Urinary bladder (tissue), 4 donors: Measurements from ENCODE around the gene CHSY1. TPM values are rescaled to one million over a fixed set of nuclear protein-coding genes. Genes with fewer than 3 reads are reported as not detected.

Source experiments
- DNase-seq: peaks from one replicate; pipeline ENCODE4 v3.0.0-alpha.2; 2015; ENCODE audit errors: extremely low spot score
- H3K27ac ChIP-seq: one replicate; pipeline ENCODE4 v1.5.1; 2013; ENCODE audit warnings: low read depth, mild to moderate bottlenecking, moderate library complexity
- H3K36me3 ChIP-seq: one replicate; pipeline ENCODE4 v1.6.1; 2013; ENCODE audit warnings: mild to moderate bottlenecking, moderate library complexity; ENCODE audit not compliant: insufficient read depth
- H3K4me1 ChIP-seq: one replicate; pipeline ENCODE4 v1.6.1; 2013; ENCODE audit warnings: mild to moderate bottlenecking, moderate library complexity; ENCODE audit not compliant: insufficient read depth
- H3K4me3 ChIP-seq: one replicate; pipeline ENCODE4 v1.5.1; 2013; ENCODE audit warnings: low read depth, low read length
- WGBS: extraction: QIAGEN DNeasy Blood & Tissue Kit; methylation state at CpG from one replicate; pipeline ENCODE4 v1.1.7; 2013; 5-methylcytosine and 5-hydroxymethylcytosine counted together
- polyA plus RNA-seq: library from polyadenylated mRNA; stranded (reverse); fragments of 200-250 nt; gene quantifications from one replicate; pipeline ENCODE4 v1.2.3, GENCODE V29; 2013
- total RNA-seq: library from RNA; depleted of rRNA; stranded (reverse); fragments of >200 nt; gene quantifications from one replicate; pipeline ENCODE4 v1.2.3, GENCODE V29; 2014
- donor health status: healthy with polysubstance abuse.
- donor health status: healthy.

Gene CHSY1
- total and polyA plus RNA-seq, 2 donors, result 18.7 to 42.6 TPM

- 80% methylated on average over 7 of the region's 7 CpGs for WGBS
- no peak for DNase-seq
Measured at GRCh38 chr15:101143321-101143720, 108.5 kb downstream of the CHSY1 start.

GRCh38 chr15:101142711-101143110, 109.1 kb downstream of the CHSY1 start:
- WGBS, result 70% methylated on average over 2 of the region's 2 CpGs
- H3K4me1 ChIP-seq, result no peaks in the 10 kb centered on the region
- H3K36me3 ChIP-seq, result no peaks in the 10 kb centered on the region
- H3K27ac ChIP-seq, result no peak overlapping the region
- H3K4me3 ChIP-seq, result no peak overlapping the region
- DNase-seq, result no peak

More at GRCh38 chr15:101143321-101143720, 108.5 kb downstream of the CHSY1 start:
- H3K4me1 ChIP-seq, result no peaks in the 10 kb centered on the region
- H3K27ac ChIP-seq, result no peak overlapping the region
- H3K4me3 ChIP-seq, result no peak overlapping the region
- H3K36me3 ChIP-seq, result no peaks in the 10 kb centered on the region

- Histone ChIP-seq H3K4me1 (no peaks in the 10 kb centered on the region), H3K27ac (no peak overlapping the region), H3K4me3 (no peak overlapping the region), H3K36me3 (no peaks in the 10 kb centered on the region)
- DNase-seq, result no peak
Measured at GRCh38 chr15:101141926-101142527, 109.8 kb downstream of the CHSY1 start.

DNA sequence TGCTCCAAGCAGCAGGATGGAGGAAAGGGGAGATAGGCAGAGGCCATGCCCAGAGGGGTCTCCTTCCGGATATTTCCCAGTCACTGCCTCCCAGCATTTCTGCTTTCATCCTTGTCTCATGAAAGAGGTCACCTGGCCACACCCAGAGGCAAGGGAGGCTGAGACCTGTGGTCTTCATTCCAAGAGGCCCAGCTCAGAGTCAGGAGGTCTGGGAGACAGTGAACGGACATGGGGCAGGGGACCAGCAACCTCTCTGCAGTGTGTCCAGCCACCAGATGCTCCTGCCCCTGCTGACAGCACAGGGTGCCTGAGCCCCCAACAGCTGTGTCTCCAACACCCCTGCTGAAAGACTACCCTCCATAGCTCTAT, 111.2 kb downstream of the CHSY1 start:
- Histone ChIP-seq H3K4me1 (no peaks in the 10 kb centered on the region), H3K4me3 (no peak overlapping the region), H3K27ac (no peak overlapping the region), H3K36me3 (no peaks in the 10 kb centered on the region)
- 94% methylated on average over 2 of the region's 2 CpGs for WGBS
- no peak for DNase-seq

GRCh38 chr15:101139986-101140696, 111.7 kb downstream of the CHSY1 start:
- H3K36me3 ChIP-seq, result no peaks in the 10 kb centered on the region
- no peak overlapping the region for H3K4me3 ChIP-seq
- no peaks in the 10 kb centered on the region for H3K4me1 ChIP-seq
- no peak for DNase-seq
- no peak overlapping the region for H3K27ac ChIP-seq
- WGBS, result 89% methylated on average over 15 of the region's 15 CpGs

GRCh38 chr15:101138913-101139880, 112.7 kb downstream of the CHSY1 start:
- no peak for DNase-seq
- H3K36me3 ChIP-seq, result no peaks in the 10 kb centered on the region
- no peaks in the 10 kb centered on the region for H3K4me1 ChIP-seq
- 83% methylated on average over 22 of the region's 22 CpGs for WGBS
- H3K27ac ChIP-seq, result no peak overlapping the region
- no peak overlapping the region for H3K4me3 ChIP-seq

DNA sequence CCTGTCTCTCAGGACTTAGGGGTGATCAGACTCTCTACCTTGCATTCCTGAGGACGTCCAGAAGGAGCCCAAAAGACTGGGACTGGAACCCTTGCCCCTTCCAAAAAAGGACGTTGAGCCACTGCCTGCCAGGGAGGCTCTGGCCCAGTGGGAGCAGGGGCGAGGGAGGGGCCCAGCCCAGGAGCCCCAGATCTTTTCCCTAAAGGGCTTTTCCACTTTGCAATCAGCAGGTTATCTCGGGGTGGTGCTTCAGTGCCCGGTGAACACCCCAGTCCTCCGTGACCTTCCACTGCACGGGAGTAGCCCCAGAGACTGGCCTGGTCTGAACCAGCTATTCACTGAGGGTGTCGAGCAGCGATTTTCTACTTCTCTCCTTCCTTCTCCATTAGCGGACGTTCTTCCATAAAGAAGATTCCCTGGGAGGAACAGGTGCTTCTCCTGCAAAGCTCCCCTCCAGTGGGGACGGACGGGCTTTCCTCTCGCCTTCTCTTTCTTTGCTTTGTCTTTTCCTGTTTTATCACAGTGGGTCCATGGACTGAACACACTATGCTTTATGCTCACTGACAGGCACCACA, 113.7 kb downstream of the CHSY1 start:
- Histone ChIP-seq H3K36me3 (no peaks in the 10 kb centered on the region), H3K27ac (no peak overlapping the region), H3K4me1 (no peaks in the 10 kb centered on the region), H3K4me3 (no peak overlapping the region)
- WGBS, result 90% methylated on average over 14 of the region's 14 CpGs
- DNase-seq, result no peak

GRCh38 chr15:101137312-101137940, 114.4 kb downstream of the CHSY1 start:
- H3K27ac ChIP-seq, result no peak overlapping the region
- H3K4me3 ChIP-seq, result no peak overlapping the region
- H3K36me3 ChIP-seq, result no peaks in the 10 kb centered on the region
- WGBS, result 84% methylated on average over 16 of the region's 16 CpGs
- no peaks in the 10 kb centered on the region for H3K4me1 ChIP-seq
- no peak for DNase-seq

DNA sequence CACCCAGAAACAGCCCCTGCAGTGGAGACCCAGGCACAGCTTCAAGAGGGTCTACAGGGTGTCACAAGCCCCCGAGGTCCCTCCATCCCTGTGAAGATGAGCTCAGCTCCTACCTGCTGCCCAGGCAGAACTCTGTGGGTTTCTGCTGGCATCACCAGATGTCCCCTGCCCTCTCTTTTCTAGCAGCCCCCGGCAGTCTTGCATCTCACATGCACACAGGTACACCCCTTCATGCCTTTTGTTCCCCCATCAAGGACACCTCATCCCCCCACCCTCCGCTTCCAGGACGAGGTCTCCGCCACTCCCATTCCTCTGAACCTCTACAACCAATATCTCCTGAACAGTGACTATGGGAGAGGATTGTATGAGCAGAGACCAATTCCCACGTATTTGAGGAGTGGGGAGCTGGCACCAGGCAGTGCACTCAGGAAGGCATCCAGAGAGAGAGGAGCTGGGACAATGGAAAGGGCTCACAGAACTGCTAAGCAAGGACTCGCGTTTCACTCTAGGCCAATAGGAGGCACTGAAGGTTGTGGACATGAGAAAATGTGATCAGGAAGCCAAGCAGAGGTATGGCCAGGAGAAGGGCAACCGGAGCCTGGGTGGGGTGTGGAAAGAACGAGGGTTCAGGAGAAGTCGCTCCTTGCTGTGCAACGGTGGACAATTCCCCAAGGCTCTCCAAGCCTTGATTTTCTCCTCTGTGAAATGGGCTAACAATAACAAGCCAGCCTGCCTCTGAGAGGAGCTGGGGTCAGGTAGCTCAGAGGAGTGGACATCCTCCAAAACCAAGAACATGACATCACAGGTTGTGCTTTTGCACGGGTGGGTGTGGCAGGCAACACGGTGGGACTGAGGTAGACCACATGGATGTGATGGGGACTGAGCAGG, 115.2 kb downstream of the CHSY1 start:
- Histone ChIP-seq H3K4me1 (no peaks in the 10 kb centered on the region), H3K27ac (no peak overlapping the region), H3K36me3 (no peaks in the 10 kb centered on the region), H3K4me3 (no peak overlapping the region)
- WGBS, result 87% methylated on average over 14 of the region's 14 CpGs
- DNase-seq, result no peak

DNA sequence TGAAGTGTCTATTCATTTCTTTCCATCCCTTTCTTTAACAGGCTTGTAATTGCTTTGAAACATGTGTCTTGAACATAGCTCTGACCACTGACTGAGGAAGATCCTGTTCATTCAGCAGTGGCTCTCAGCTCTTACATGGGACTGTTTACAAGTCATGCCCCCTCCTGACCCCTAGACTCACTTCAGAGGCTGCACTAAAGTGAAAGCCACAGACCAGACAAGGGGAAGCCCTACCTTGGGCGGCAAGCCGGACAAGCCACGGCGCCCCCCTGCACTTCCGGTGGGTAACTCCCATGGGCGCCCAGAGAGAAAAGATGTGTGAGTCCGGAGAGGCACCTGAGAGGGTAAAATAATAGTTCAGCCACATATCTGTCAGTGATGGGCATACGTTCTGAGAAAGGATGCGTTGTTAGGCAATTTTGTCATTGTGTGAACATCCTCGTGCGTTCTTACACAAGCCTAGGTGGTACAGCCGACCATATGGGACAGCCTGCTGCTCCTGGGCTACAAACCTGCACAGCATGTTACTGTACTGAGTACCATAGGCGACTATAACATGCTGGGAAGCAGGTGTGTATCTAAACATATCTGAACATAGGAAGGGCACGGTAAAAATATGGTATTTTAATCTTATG, 116.2 kb downstream of the CHSY1 start:
- DNase-seq, result no peak
- WGBS, result 83% methylated on average over 14 of the region's 14 CpGs

GRCh38 chr15:101134780-101135179, 117.1 kb downstream of the CHSY1 start:
- no peak overlapping the region for H3K4me3 ChIP-seq
- no peak overlapping the region for H3K27ac ChIP-seq
- WGBS, result 98% methylated on average over 5 of the region's 5 CpGs
- DNase-seq, result no peak
- no peaks in the 10 kb centered on the region for H3K4me1 ChIP-seq
- no peaks in the 10 kb centered on the region for H3K36me3 ChIP-seq

More for the DNA sequence above, 116.2 kb downstream of the CHSY1 start:
- no peaks in the 10 kb centered on the region for H3K4me1 ChIP-seq
- H3K27ac ChIP-seq, result no peak overlapping the region
- H3K4me3 ChIP-seq, result no peak overlapping the region
- H3K36me3 ChIP-seq, result no peaks in the 10 kb centered on the region

- Histone ChIP-seq H3K27ac (no peak overlapping the region), H3K4me3 (no peak overlapping the region), H3K4me1 (no peaks in the 10 kb centered on the region), H3K36me3 (no peaks in the 10 kb centered on the region)
- DNase-seq, result no peak
- 83% methylated on average over 13 of the region's 13 CpGs for WGBS
Measured at GRCh38 chr15:101133751-101134261, 118.0 kb downstream of the CHSY1 start.
